ENCODE data around the gene RIC1. TPM values are rescaled to one million over a fixed set of nuclear protein-coding genes. Genes with fewer than 3 reads are reported as not detected.
"Not testable (repeated sequence)": the region's sequence is repeated elsewhere in the genome, so short reads cannot be mapped to it uniquely, and the experiment has no call there.

RIC1 gene
- total RNA-seq, 1 donor, result 62.9 TPM

DNA sequence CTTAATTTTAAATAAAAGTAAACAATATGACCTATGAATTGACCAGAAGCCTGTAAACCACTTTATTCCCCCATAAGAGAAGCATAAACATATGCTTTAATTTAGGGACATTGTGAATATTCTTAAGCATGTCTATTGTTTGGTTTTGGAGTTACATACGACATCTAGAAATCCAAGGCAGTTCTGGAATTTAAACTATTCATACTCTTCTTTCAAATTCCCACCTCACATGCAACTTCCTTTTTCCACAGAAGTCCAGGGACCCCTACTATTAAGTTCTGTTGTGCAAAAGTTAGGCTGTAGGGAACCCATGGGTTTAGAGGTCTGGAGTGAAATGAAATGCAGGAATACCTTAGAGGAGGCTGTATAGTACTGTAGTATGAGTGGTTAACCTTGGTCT, 2.1 kb downstream of the RIC1 start:
- H3K9me3 ChIP-seq (ENCODE audit: low read depth, low read length), result peaks cover 9% of the 10 kb centered on the region
- H3K4me1 ChIP-seq (ENCODE audit: insufficient read depth, low read length), result peaks cover 30% of the 10 kb centered on the region
- H3K4me3 ChIP-seq (ENCODE audit: low read length), result no peak overlapping the region
- H3K27me3 ChIP-seq (ENCODE audit: insufficient read depth, low read length), result no peaks in the 10 kb centered on the region

DNA sequence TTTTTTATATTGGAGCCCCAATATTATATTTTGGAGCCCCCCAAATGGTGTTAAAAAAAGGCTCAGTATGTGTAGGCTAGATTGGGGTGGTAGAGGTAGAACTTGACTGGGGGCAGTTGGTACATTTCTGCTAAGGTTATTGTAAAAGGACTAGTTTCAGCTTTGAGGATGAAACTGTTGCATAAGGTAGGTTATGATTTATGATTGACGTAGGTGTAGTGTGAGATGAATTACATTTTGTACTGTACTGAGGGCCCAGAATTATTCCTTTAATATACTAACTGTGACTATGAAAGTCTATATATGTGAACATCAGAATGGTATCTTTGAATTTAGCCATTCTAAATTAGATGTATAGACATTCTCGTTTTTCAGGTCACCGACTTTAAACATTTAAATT, 3.6 kb downstream of the RIC1 start:
- Histone ChIP-seq H3K27me3 (ENCODE audit: insufficient read depth, low read length) (no peaks in the 10 kb centered on the region), H3K4me3 (ENCODE audit: low read length) (no peak overlapping the region), H3K9me3 (ENCODE audit: low read depth, low read length) (peaks cover 9% of the 10 kb centered on the region), H3K4me1 (ENCODE audit: insufficient read depth, low read length) (peaks cover 15% of the 10 kb centered on the region)

DNA sequence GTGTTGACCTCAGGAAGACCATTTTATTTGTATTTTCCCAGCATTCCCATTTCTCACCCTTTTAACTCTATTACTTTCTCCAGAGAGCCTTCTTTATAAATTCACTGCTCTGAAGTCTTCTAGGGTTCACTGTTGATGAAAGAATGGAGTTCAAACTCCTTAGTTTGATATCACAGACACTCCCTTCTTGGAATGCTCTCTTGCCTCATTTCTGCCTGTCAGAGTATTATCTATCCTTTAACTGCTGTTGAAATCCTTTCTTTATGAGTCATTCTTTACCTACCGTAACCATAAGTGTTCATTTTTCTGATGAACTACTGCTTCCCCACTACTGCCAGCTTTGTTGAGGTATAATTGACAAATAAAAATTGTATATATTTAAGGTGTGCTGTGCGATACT, 4.3 kb downstream of the RIC1 start:
- no peaks in the 10 kb centered on the region for H3K27me3 ChIP-seq (ENCODE audit: insufficient read depth, low read length)
- peaks cover 16% of the 10 kb centered on the region for H3K9me3 ChIP-seq (ENCODE audit: low read depth, low read length)
- peaks cover 11% of the 10 kb centered on the region for H3K4me1 ChIP-seq (ENCODE audit: insufficient read depth, low read length)
- no peak overlapping the region for H3K4me3 ChIP-seq (ENCODE audit: low read length)

DNA sequence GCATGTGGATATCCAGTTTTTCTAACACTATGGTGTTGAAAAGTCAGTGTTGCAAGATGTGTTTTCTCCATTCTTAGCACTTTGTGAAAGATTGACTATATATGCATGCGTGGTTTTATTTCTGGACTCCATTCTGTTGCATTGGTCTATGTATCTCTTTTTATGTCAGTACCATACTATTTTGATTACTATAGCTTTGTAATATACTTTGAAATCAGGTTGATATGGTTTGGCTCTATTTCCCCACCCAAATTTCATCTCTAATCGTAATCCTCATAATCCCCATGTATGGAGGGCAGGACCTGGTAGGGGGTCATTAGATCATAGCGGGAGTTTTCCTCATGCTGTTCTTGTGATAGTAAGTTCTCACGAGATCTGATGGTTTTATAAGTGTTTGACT, 6.5 kb downstream of the RIC1 start:
- H3K4me1 ChIP-seq (ENCODE audit: insufficient read depth, low read length), result peaks cover 9% of the 10 kb centered on the region
- no peaks in the 10 kb centered on the region for H3K27me3 ChIP-seq (ENCODE audit: insufficient read depth, low read length)
- peaks cover 37% of the 10 kb centered on the region for H3K9me3 ChIP-seq (ENCODE audit: low read depth, low read length)
- no peak overlapping the region for H3K4me3 ChIP-seq (ENCODE audit: low read length)

DNA sequence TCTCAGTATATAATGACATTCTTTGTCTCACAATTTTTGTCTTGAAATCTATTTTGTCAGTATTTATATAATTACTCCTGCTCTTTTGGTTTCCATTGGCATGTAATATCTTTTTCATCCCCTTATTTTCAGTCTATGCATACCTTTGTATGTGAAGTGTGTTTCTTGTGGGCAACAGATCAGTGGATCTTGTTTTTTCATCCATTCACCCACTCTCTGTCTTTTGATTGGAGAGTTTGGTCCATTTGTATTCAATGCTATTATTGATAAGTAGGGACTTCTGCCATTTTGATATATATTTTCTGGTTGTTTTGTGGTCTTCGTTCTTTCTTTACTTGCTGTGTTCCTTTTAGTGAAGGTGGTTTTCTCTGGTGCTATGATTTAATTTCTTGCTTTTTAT, 10.9 kb downstream of the RIC1 start:
- Histone ChIP-seq H3K27me3 (ENCODE audit: insufficient read depth, low read length) (no peaks in the 10 kb centered on the region), H3K4me1 (ENCODE audit: insufficient read depth, low read length) (peaks cover 6% of the 10 kb centered on the region), H3K9me3 (ENCODE audit: low read depth, low read length) (peaks cover 40% of the 10 kb centered on the region), H3K4me3 (ENCODE audit: low read length) (no peak overlapping the region)

DNA sequence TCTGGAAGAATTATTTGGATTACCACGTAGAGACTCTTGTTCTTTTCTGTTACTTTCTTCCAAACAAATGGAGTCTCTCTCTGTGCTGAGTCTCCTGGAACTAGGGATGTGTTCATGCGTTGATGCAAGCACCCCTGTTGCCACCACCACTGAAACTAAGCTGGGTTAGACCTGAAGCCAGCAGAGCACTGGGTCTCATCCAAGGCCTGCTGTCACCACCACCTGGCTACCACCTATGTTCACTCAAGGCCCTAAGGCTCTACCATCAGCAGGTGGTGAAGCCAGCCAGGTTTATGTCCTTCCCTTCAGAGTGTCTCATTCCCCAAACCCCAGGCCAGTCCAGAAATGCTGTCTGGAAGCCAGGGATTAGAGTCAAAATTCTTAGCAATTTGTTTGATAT, 13.3 kb downstream of the RIC1 start:
- no peaks in the 10 kb centered on the region for H3K27me3 ChIP-seq (ENCODE audit: insufficient read depth, low read length)
- H3K4me3 ChIP-seq (ENCODE audit: low read length), result no peak overlapping the region
- H3K9me3 ChIP-seq (ENCODE audit: low read depth, low read length), result peaks cover 38% of the 10 kb centered on the region
- peaks cover 6% of the 10 kb centered on the region for H3K4me1 ChIP-seq (ENCODE audit: insufficient read depth, low read length)

DNA sequence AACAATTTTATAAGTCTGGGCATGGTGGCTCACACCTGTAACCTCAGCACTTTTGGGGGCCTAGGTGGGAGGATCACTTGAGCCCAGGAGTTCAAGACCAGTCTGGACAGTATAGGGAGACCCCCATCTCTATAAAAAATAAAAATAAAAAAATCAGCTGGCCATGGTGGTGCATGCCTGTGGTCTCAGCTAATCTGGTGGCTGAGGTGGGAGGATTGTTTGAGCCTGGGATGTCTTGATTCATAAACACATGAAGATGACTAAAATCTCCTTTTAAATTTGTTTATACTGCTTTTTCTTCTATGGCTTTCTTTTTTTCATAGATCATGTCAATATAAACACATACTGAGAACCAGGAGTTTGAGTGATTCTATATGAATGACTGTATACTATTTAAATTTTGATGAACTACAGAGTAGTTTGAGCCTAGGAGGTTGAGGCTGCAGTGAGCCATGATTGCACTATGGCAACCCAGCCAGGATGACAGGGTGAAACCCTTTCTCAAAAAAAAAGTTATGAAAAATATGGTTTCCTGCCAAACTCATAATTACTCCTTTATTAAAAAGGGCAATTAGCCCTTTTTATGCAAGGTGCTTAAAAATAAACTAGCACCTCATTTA, 14.2 kb downstream of the RIC1 start:
- Histone ChIP-seq H3K4me3 (ENCODE audit: low read length) (no peak overlapping the region), H3K4me1 (ENCODE audit: insufficient read depth, low read length) (peaks cover 6% of the 10 kb centered on the region), H3K9me3 (ENCODE audit: low read depth, low read length) (peaks cover 33% of the 10 kb centered on the region), H3K27me3 (ENCODE audit: insufficient read depth, low read length) (no peaks in the 10 kb centered on the region)

DNA sequence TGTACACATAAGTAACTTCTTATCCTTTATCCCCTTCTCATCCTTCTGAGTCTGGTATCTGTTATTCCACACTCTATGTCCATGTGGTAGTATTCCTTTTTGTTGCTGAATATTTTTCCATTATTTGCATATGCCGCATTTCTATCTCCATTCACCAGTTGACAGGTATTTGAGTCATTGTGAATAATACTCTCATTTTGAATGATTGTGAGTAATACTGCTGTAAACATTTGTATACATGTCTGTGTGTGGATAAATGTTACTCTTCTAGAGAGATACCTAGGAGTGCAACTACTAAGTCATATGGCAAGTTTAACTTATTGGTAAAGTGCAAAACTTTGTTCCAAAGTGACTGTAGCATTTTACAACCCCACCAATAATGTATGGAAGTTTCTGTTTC, 15.6 kb downstream of the RIC1 start:
- Histone ChIP-seq H3K9me3 (ENCODE audit: low read depth, low read length) (peaks cover 30% of the 10 kb centered on the region), H3K4me3 (ENCODE audit: low read length) (no peak overlapping the region), H3K4me1 (ENCODE audit: insufficient read depth, low read length) (peaks cover 6% of the 10 kb centered on the region), H3K27me3 (ENCODE audit: insufficient read depth, low read length) (no peaks in the 10 kb centered on the region)

DNA sequence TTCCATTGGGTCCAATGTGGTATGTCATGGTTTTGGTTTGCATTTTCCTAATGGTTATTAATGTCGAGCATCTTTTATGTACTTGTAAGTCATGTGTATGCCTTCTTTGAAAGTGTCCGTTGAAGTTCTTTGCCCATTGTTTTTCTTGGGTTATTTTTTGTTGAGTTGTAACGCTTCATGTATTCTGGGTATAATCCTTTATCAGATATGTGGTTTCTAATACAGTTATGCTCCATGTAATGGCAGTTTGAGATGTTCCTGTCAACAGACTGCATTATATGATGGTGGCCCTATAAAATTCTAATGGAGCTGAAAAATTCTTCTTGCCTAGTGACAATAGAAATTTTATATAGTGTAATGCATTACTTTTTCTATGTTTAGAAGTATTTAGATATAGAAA, 17.2 kb downstream of the RIC1 start:
- no peak overlapping the region for H3K4me3 ChIP-seq (ENCODE audit: low read length)
- peaks cover 18% of the 10 kb centered on the region for H3K9me3 ChIP-seq (ENCODE audit: low read depth, low read length)
- H3K27me3 ChIP-seq (ENCODE audit: insufficient read depth, low read length), result no peaks in the 10 kb centered on the region
- H3K4me1 ChIP-seq (ENCODE audit: insufficient read depth, low read length), result peaks cover 6% of the 10 kb centered on the region

DNA sequence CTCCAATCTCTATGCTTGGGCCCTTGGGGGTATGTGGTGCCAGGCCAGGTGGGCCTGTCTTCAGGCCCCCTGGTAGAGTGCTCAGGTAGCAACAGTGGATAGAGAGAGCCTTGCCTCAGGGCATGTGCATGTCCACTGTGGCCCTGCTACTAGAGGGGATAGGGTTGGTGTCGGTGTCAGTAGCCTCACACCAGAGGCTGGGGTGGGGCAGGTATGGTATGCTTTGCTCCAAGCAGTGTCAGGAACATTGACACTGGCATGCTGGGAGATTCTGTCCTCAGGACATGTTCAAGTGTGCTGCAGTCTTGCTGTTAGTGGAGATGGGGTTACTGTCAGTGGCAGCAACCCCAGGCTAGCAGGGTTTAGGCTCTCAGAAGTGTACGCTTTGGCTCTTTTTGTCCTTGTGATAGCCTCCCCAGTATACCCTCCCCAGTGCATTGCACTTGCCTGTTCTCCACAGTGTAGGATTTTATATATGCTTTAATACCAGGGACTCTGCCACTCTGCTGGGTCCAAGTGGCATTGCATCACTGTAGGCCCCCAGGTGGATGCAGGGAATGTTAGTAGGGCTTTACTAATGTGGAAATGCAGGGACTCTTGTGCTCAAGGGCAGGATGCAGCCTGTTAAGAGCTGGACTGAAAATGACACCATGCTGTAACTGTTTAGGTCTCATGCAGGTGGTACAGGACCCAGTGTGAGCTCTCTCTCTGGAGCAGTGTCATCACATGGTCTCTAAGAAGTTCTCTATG, 21.6 kb downstream of the RIC1 start:
- Histone ChIP-seq H3K4me1 (ENCODE audit: insufficient read depth, low read length) (no peaks in the 10 kb centered on the region), H3K4me3 (ENCODE audit: low read length) (no peak overlapping the region), H3K27me3 (ENCODE audit: insufficient read depth, low read length) (no peaks in the 10 kb centered on the region), H3K9me3 (ENCODE audit: low read depth, low read length) (peaks cover 37% of the 10 kb centered on the region)

DNA sequence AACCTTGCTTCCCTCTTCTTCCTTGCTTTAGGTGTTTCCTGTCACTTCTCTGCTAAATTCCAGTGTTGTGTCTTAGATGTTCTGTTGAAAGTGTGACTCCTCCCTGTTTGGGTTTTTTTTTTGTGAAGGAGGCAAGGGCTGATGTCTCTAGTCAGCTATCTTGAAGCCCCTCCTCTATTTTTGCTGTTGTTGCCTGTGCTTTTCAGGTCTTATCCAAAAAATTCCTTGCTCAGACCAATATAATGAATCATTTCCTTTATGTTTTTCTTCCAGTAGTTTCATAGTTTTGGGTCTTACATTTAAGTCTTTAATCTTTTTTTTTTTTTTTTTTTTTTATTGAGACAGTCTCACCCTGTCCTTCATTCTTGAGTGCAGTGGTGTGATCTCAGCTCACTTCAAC, 22.3 kb downstream of the RIC1 start:
- no peaks in the 10 kb centered on the region for H3K27me3 ChIP-seq (ENCODE audit: insufficient read depth, low read length)
- no peak overlapping the region for H3K4me3 ChIP-seq (ENCODE audit: low read length)

DNA sequence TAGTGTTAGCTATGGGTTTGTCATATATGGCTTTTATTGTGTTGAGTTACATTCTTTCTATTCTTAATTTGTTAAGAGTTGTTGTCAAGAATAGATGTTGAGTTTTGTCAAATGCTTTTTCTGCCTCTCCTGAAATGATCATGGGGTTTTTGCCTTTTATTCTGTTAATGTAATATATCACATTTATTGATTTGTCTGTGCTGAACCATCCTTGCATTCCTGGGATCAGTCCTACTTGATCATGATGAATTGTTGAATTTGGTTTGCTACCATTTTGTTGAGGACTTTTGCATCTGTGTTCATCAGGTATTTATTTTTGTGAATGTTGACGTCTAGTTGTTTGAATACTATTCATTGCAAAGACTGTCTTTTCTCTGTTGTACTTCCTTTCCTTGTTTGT, 23.9 kb downstream of the RIC1 start:
- no peaks in the 10 kb centered on the region for H3K27me3 ChIP-seq (ENCODE audit: insufficient read depth, low read length)
- peaks cover 29% of the 10 kb centered on the region for H3K9me3 ChIP-seq (ENCODE audit: low read depth, low read length)
- H3K4me1 ChIP-seq (ENCODE audit: insufficient read depth, low read length), result no peaks in the 10 kb centered on the region
- no peak overlapping the region for H3K4me3 ChIP-seq (ENCODE audit: low read length)

More for the DNA sequence above, 22.3 kb downstream of the RIC1 start:
- Histone ChIP-seq H3K9me3 (ENCODE audit: low read depth, low read length) (peaks cover 33% of the 10 kb centered on the region), H3K4me1 (ENCODE audit: insufficient read depth, low read length) (no peaks in the 10 kb centered on the region)

DNA sequence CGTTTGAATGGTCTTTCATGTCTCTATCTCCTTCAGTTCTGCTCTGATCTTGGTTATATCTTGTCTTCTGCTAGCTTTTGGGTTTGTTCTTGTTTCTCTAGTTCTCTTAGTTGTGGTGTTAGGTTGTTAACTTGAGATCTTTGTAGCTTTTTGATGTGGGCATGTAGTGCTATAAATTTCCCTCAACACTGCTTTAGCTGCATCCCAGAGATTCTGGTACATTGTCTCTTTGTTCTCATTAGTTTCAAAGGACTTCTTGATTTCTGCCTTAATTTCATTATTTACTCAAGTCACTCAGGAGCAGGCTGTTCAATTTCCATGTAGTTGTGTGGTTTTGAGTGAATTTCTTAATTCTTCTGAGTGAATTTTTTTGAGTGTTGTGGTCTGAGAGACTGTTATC, 33.9 kb downstream of the RIC1 start:
- Histone ChIP-seq H3K9me3 (ENCODE audit: low read depth, low read length) (peaks cover 20% of the 10 kb centered on the region), H3K4me1 (ENCODE audit: insufficient read depth, low read length) (peaks cover 12% of the 10 kb centered on the region)
- not testable (repeated sequence) for H3K27me3 ChIP-seq (ENCODE audit: insufficient read depth, low read length); H3K4me3 ChIP-seq (ENCODE audit: low read length)

DNA sequence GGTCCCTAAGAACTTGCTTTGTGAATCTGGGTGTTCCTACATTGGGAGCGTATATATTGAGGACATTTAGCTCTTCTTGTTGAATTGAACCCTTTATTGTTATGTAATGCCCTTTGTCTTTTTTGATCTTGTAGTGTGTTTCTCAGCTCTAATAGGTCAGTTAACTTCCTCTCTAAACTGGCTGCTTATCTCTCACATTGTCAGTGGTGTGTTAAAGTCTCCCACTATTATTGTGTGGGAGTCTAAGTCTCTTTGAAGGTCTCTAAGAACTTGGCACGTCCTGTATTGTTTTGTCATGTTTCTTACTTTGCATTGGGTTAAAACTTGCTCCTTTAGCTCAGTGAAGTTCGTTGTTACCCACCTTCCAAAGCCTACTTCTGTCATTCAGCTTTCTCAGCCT, 36.2 kb downstream of the RIC1 start:
- peaks cover 14% of the 10 kb centered on the region for H3K4me1 ChIP-seq (ENCODE audit: insufficient read depth, low read length)
- no peaks in the 10 kb centered on the region for H3K27me3 ChIP-seq (ENCODE audit: insufficient read depth, low read length)
- no peak overlapping the region for H3K4me3 ChIP-seq (ENCODE audit: low read length)
- H3K9me3 ChIP-seq (ENCODE audit: low read depth, low read length), result peaks cover 16% of the 10 kb centered on the region

DNA sequence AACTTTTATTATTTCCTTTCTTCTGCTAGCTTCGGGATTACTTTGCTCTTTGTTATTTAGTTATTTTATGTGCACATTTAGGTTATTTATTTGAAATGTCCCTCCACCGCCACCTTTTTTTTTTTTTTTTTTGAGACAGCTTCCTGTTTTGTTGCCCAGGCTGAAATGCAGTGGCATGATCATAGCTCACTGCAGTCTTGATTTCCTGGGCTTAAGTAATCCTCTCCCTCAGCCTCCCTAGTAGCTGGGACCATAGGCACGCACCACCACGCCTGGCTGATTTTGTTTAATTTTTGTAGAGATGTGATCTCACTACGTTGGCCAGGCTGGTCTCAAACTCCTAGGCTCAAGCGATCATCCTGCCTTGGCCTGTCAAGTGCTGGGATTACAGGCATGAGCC, 38.5 kb downstream of the RIC1 start:
- Histone ChIP-seq H3K27me3 (ENCODE audit: insufficient read depth, low read length) (no peaks in the 10 kb centered on the region), H3K4me3 (ENCODE audit: low read length) (no peak overlapping the region), H3K4me1 (ENCODE audit: insufficient read depth, low read length) (peaks cover 20% of the 10 kb centered on the region), H3K9me3 (ENCODE audit: low read depth, low read length) (peaks cover 13% of the 10 kb centered on the region)

DNA sequence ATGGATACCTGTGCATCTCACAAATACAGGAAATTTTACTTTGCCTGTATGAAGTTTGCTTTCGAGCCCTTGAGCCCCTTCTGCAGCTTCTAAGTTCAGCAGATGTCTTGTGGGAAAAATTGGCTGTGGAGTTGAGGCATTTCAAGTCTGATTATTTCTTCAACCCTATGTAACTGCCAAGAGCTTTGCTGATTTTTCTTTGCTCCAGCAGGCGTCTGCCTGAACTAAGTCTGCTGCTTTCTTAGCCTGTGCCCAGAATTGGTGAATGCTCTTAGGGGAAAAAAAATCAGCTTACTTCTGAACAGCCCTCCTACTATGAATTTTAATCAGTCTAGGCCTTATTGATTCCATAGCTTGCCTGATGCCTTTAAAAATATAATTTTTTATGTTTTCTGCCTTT, 41.2 kb downstream of the RIC1 start:
- Histone ChIP-seq H3K27me3 (ENCODE audit: insufficient read depth, low read length) (no peaks in the 10 kb centered on the region), H3K9me3 (ENCODE audit: low read depth, low read length) (no peaks in the 10 kb centered on the region), H3K4me3 (ENCODE audit: low read length) (no peak overlapping the region), H3K4me1 (ENCODE audit: insufficient read depth, low read length) (peaks cover 15% of the 10 kb centered on the region)

Data from mononuclear cell (primary cell).